Upper lobe of left lung (tissue), 6 donors: ENCODE data around the gene ARHGAP45. TPM values are rescaled to one million over a fixed set of nuclear protein-coding genes. Genes with fewer than 3 reads are reported as not detected.

ENCODE experiments used
- ATAC-seq, 2 donors: fragments of 200-7000 bp; cut with Tn5 transposase; one replicate each; pipeline ENCODE4 v1.9.1; 2022; ENCODE audit warnings: mild to moderate bottlenecking in 2 of 2, moderate library complexity in 2 of 2; ENCODE audit not compliant: low FRiP score in 2 of 2
- DNase-seq, 2 donors: peaks; one replicate each; pipeline ENCODE4 v3.0.0-alpha.2; 2019 to 2020
- H3K27ac ChIP-seq, 4 donors: fragments of 200-600 bp; sonication (generic); one replicate each; pipeline ENCODE4 v1.5.1; 2016 to 2019
- H3K27me3 ChIP-seq, 4 donors: fragments of 200-600 bp; sonication (generic); one replicate each; pipeline ENCODE4 v1.5.1; 2017 to 2019
- H3K36me3 ChIP-seq, 4 donors: fragments of 200-600 bp; sonication (generic); one replicate each; pipeline ENCODE4 v1.5.1; 2016 to 2019
- H3K4me1 ChIP-seq, 4 donors: fragments of 200-600 bp; sonication (generic); one replicate each; pipeline ENCODE4 v1.5.1; 2018 to 2019
- H3K4me3 ChIP-seq, 4 donors: fragments of 200-600 bp; sonication (generic); one replicate each; pipeline ENCODE4 v1.5.1; 2017 to 2019; ENCODE audit warnings: mild to moderate bottlenecking in 2 of 4, moderate library complexity in 1 of 4
- H3K9me3 ChIP-seq, 4 donors: fragments of 200-600 bp; sonication (generic); one replicate each; pipeline ENCODE4 v1.5.1; 2018 to 2019
- CTCF ChIP-seq, 6 experiments: fragments of 450-650 bp in 4 of 6; fragments of 200-600 bp in 2 of 6; sonication (generic) in 2 of 6; IDR thresholded peaks; one replicate each; pipeline ENCODE4 v1.5.1; 2016 to 2019; ENCODE audit warnings: antibody characterized with exemption in 6 of 6
- EP300 ChIP-seq, 4 donors: sonication (generic); formaldehyde crosslinking; IDR thresholded peaks; one replicate each; pipeline ENCODE4 v1.5.1; 2017; ENCODE audit warnings: antibody characterized with exemption in 4 of 4, control low read depth in 2 of 4
- POLR2A ChIP-seq, 4 donors: fragments of 450-650 bp; IDR thresholded peaks; one replicate each; pipeline ENCODE4 v1.5.1; 2016 to 2017; ENCODE audit warnings: antibody characterized with exemption in 4 of 4, mild to moderate bottlenecking in 2 of 4
- POLR2AphosphoS5 ChIP-seq, 2 donors: sonication (generic); formaldehyde crosslinking; IDR thresholded peaks; one replicate each; pipeline ENCODE4 v1.5.1; 2017; ENCODE audit warnings: antibody characterized with exemption in 2 of 2
- WGBS, 2 donors: methylation state at CpG; one replicate each; pipeline ENCODE4 v1.1.5; 2017 to 2018; 5-methylcytosine and 5-hydroxymethylcytosine counted together
- total RNA-seq, 6 donors: library from RNA; depleted of rRNA in 4 of 6; stranded (reverse); fragments of >200 nt in 4 of 6; gene quantifications; one replicate each; pipeline versions ENCODE4 v1.1.0 to v1.2.1, GENCODE V29; 2016 to 2021
- donor health status: DM: no; HTN: no; CAD: no; lungs with moderate emphysema.
- donor health status: DM: no; HTN: yes; CAD: no; lungs with severe emphysema.

ARHGAP45 gene
- total RNA-seq, 6 donors from 2014 or later, result 91.6 to 332 (median 123) TPM

- Histone ChIP-seq H3K27me3 (no peaks in the 10 kb centered on the region), H3K36me3 (peaks cover 0 to 23% (median 3%) of the 10 kb centered on the region in 4 donors), H3K9me3 (peaks cover 17 to 28% (median 22%) of the 10 kb centered on the region in 4 donors), H3K4me3 (no peak overlapping the region), H3K27ac (no peak overlapping the region), H3K4me1 (no peaks in the 10 kb centered on the region)
- no peak for ATAC-seq
- peak in 1 of 2 donors; percentile 78 for DNase-seq
- 92 to 95% methylated on average over 4 to 6 of the region's 14 CpGs for WGBS, 2 donors
- TF ChIP-seq EP300 (IDR thresholded peaks at IDR 0.05), result no peak
- no peak for TF ChIP-seq POLR2A (IDR thresholded peaks at IDR 0.05)
- no peak for TF ChIP-seq CTCF (IDR thresholded peaks at IDR 0.05)
Measured at GRCh38 chr19:1055028-1055425, 11.9 kb upstream of the ARHGAP45 start.

- peaks cover 17 to 28% (median 22%) of the 10 kb centered on the region in 4 donors for H3K9me3 ChIP-seq
- peak in 1 of 2 donors; percentile 62 for DNase-seq
- peaks cover 0 to 23% (median 3%) of the 10 kb centered on the region in 4 donors for H3K36me3 ChIP-seq
Measured at GRCh38 chr19:1055886-1056620, 10.9 kb upstream of the ARHGAP45 start.

GRCh38 chr19:1057176-1057855, 9.7 kb upstream of the ARHGAP45 start:
- DNase-seq (no peak), ATAC-seq (peak in 1 of 2 donors; percentile 37)
- Histone ChIP-seq H3K27me3 (no peaks in the 10 kb centered on the region), H3K27ac (no peak overlapping the region), H3K9me3 (peaks cover 17 to 28% (median 22%) of the 10 kb centered on the region in 4 donors), H3K4me3 (no peak overlapping the region), H3K4me1 (no peaks in the 10 kb centered on the region), H3K36me3 (peaks cover 0 to 23% (median 3%) of the 10 kb centered on the region in 4 donors)
- no peak for TF ChIP-seq POLR2A (IDR thresholded peaks at IDR 0.05)
- peak in 3 of 6 experiments; percentile 5 to 31 (median 25) for TF ChIP-seq CTCF (IDR thresholded peaks at IDR 0.05)
- no peak for TF ChIP-seq POLR2AphosphoS5 (IDR thresholded peaks at IDR 0.05)
- TF ChIP-seq EP300 (IDR thresholded peaks at IDR 0.05), result no peak
- WGBS, 2 donors, result 47 to 48% methylated on average over 3 of the region's 3 CpGs

More at GRCh38 chr19:1055886-1056620, 10.9 kb upstream of the ARHGAP45 start:
- Histone ChIP-seq H3K4me3 (no peak overlapping the region), H3K27ac (no peak overlapping the region), H3K27me3 (no peaks in the 10 kb centered on the region), H3K4me1 (no peaks in the 10 kb centered on the region)
- 97 to 98% methylated on average over 9 to 18 of the region's 20 CpGs for WGBS, 2 donors
- no peak for TF ChIP-seq POLR2A (IDR thresholded peaks at IDR 0.05)
- no peak for TF ChIP-seq CTCF (IDR thresholded peaks at IDR 0.05)
- TF ChIP-seq POLR2AphosphoS5 (IDR thresholded peaks at IDR 0.05), result no peak
- no peak for TF ChIP-seq EP300 (IDR thresholded peaks at IDR 0.05)
- no peak for ATAC-seq

- H3K9me3 ChIP-seq, result peaks cover 17 to 28% (median 22%) of the 10 kb centered on the region in 4 donors
- H3K4me3 ChIP-seq, result no peak overlapping the region
- no peak for DNase-seq
- no peaks in the 10 kb centered on the region for H3K4me1 ChIP-seq
- H3K27ac ChIP-seq, result no peak overlapping the region
- no peak for ATAC-seq
- H3K27me3 ChIP-seq, result no peaks in the 10 kb centered on the region
- H3K36me3 ChIP-seq, result peaks cover 0 to 23% (median 3%) of the 10 kb centered on the region in 4 donors
- TF ChIP-seq POLR2A (IDR thresholded peaks at IDR 0.05), result no peak
- TF ChIP-seq EP300 (IDR thresholded peaks at IDR 0.05), result no peak
- no peak for TF ChIP-seq POLR2AphosphoS5 (IDR thresholded peaks at IDR 0.05)
- no peak for TF ChIP-seq CTCF (IDR thresholded peaks at IDR 0.05)
- 95% methylated on average over 5 of the region's 5 CpGs for WGBS, 2 donors
Measured at GRCh38 chr19:1058112-1058511, 8.9 kb upstream of the ARHGAP45 start.
